ENCODE data around the gene CHPT1.

The CHPT1 gene

GRCh38 chr12:101767537-101767936, 70.1 kb downstream of the CHPT1 start:
- DNase-seq = no peak

GRCh38 chr12:101768781-101769180, 71.3 kb downstream of the CHPT1 start:
- DNase-seq = no peak

- no peak for DNase-seq
These were observed 72.4 kb downstream of the CHPT1 start for GRCh38 chr12:101769865-101770264.

- DNase-seq = no peak
These were observed 74.8 kb downstream of the CHPT1 start for GRCh38 chr12:101772012-101772775.

GRCh38 chr12:101773650-101774162, 76.3 kb downstream of the CHPT1 start:
- DNase-seq = peak; percentile 64

GRCh38 chr12:101775816-101776215, 78.4 kb downstream of the CHPT1 start:
- DNase-seq = no peak

- no peak for DNase-seq
These were observed 80.0 kb downstream of the CHPT1 start for GRCh38 chr12:101777485-101777884.

- no peak for DNase-seq
These were observed 80.5 kb downstream of the CHPT1 start for GRCh38 chr12:101777978-101778377.

All from EL (cell line).